GM19025 (cell line): ENCODE results near the gene GNPTG.

ENCODE experiments used
- ATAC-seq: cut with Tn5 transposase; IDR thresholded peaks from one replicate; pipeline ENCODE4 v1.9.1; 2021; ENCODE audit warnings: mild to moderate bottlenecking, low read depth, moderate library complexity; ENCODE audit not compliant: unreplicated experiment

The GNPTG gene

DNA sequence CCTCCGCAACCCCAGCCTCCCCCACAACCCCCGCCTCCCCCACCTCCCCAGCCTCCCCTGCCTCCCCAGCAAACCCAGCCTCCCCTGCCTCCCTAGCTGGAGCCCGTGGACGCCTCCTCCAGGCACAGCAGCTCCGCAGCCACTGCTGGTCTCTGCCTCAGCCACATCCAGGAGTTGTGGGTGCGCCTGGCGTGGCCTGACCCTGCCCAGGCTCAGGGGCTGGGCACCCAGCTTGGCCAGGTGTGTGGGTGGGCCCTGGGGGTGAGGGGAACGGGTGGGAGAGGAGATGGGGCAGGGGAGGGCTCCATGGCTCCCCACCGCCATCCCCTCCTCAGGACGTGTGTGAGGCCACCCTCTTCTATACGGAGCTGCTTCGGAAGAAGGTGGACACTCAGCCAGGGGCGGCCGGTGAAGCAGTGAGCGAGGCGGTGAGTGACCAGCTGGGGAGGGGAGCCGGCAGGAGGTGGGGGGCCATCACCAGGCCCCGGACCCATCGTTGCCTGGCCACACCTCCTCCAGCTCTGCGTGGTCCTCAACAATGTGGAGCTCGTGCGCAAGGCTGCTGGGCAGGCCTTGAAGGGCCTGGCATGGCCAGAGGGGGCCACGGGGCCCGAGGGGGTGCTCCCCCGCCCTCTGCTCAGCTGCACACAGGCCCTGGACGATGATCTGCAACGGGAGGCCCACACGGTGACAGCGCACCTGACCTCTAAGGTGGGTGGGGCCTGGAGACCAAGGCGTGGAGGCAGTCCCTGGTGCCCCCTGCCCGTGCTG is 5.9 kb upstream of the GNPTG start:
- no peak for ATAC-seq

DNA sequence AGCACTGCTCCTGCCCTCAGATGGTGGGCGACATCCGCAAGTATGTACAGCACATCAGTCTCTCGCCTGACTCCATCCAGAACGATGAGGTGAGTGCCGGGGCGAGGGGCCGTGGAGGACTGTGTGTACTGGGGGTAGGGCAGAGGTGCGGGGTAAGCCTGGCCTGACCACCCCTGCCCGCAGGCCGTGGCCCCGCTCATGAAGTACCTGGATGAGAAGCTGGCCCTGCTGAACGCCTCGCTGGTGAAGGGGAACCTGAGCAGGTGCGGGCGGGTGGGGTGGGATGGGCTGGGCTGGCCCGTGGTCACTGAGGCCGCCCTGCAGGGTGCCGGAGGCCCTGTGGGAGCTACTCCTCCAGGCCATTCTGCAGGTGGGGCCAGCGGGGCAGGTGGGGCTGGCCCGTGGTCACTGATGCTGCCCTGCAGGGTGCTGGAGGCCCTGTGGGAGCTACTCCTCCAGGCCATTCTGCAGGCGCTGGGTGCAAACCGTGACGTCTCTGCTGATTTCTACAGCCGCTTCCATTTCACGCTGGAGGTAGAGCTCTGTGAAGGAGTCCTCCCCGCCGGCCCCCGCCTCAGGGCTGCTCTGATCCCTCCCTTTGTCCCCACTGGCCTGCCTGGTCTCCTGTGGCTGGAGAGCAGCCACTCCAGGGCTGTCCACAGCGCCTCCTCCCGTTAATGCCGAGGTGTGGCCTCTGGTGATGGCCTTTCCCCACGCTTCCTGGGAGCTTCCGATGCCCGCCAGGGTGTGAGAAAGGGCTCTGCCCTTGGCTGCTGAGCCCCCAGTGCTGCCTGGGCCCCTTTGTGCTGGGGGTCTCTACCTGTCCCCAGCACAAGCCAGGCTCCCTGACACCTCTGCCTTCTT is 5.1 kb upstream of the GNPTG start:
- no peak for ATAC-seq

DNA sequence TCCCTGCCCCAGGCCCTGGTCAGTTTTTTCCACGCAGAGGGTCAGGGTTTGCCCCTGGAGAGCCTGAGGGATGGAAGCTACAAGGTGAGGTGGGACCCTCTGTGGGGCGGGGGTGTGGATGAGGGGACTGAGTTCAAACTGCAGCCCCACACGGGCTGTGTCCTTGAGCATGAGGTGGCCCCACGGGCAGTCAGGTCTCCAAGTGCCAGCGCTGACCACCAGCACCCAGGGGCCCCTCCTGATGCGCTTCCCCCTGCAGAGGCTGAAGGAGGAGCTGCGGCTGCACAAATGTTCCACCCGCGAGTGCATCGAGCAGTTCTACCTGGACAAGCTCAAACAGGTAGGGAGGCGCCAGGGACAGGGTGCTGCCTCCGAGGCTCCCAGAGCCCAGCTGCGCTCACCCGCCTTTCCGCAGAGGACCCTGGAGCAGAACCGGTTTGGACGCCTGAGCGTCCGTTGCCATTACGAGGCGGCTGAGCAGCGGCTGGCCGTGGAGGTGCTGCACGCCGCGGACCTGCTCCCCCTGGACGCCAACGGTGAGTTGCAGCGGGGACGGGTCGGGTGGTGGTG is 4.4 kb upstream of the GNPTG start:
- no peak for ATAC-seq

DNA sequence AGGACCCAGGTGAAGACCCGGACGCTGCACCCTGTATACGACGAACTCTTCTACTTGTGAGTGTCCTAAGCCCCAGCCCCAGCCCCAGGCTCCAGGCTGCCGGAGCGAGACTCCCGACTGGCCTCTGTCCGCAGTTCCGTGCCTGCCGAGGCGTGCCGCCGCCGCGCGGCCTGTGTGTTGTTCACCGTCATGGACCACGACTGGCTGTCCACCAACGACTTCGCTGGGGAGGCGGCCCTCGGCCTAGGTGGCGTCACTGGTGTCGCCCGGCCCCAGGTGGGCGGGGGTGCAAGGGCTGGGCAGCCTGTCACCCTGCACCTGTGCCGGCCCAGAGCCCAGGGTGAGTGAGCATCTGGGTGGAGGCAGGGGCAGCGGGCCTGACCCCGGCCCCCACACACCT is 3.8 kb upstream of the GNPTG start:
- no peak for ATAC-seq

DNA sequence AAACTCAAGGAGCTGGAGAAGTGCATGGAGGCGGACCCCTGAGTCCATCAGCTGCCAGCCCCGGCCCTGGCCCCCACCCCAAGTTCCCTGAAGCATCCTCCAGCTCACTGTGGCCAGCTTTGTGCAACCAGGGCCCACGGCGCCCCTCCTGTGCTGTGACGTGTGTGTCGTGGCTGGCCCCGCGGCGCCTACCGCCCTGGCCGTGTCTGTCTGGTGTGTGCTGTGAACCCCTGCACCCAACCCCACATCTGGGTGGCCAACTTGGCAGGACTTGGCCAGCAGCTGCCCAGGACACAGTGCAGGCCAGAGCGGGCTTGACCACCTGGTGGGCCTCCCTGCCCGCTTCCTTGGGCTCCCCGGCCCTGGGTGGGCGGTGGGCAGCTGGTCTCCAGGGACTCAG is 3.3 kb upstream of the GNPTG start:
- no peak for ATAC-seq

DNA sequence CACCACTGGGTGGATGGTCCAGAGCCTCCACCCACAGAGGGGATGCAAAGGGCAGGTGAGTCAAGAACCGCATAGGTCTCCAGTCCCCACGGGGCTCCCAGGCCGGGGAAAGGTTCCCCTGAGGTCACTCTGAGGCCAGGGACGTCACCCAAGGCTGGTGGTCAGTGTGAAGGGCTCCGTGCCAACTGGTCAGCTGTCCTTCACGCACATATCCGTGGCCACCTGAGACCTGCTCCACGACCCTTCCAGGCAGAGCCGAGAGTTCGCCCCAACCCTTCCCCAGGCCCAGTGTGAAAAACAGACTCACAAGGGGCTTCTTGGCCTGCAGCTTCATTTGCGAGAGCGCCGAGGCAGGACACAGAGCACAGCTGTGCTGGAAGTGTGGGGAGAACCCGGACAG is 2.8 kb upstream of the GNPTG start:
- ATAC-seq, result no peak

DNA sequence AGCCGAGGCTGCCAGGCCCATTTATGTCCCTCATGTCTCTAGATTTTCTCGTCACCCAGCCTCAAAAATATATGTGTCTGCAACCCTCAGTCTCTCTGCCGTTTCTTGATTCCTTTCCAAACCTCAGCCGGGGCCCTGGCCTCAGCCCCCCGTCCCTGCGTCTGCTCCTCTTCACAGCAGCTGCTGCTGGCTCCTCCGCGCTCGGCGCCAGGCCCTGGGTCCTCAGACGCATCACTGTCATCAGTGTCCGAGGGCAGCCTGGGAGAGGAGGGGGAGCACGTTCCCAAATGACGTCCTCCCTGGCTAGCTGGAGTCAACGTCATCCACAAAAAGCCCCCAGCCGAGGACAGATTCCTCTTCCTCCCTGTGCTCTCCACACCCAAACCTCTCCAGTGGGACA is 2.4 kb upstream of the GNPTG start:
- ATAC-seq, result no peak

DNA sequence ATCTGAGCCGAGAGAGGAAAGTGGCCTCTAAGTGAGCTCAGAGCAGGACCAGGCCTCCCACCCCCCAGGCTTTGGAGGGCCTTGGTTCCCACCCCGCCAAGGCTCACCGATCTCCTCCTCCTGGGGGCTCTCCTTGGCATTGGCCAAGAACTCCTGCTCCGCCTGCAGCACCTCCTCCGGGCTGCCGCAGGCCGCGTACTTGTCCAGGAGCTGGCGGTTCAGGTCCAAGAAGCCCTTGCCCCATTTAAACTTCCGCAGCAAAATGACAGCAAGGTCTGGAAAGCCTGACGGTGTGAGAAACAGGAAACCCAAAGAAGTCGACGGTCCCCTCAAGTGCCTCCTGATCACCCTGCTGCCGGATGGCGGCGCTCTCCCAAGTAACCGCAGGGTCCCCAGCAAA is 1.8 kb upstream of the GNPTG start:
- no peak for ATAC-seq

DNA sequence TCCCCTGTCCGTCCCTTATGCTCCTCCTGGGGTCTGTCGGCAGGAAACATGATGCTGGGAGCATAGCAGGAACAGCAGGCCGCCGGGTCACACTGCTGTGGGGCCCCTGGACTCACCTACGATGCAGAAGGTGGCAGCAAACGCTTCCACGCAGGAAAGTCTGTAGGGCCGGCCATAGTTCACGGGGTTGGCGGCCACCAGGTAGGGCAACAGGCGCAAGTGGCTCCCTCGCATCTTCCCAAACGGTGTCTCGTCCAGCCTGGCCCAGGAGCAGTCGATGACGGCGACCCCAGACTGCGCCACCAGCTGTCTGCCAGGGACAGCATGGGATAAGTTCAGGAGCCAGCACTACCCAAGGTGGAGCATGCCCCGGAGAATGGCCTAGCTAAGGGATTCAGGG is 1.0 kb upstream of the GNPTG start:
- ATAC-seq, result no peak

DNA sequence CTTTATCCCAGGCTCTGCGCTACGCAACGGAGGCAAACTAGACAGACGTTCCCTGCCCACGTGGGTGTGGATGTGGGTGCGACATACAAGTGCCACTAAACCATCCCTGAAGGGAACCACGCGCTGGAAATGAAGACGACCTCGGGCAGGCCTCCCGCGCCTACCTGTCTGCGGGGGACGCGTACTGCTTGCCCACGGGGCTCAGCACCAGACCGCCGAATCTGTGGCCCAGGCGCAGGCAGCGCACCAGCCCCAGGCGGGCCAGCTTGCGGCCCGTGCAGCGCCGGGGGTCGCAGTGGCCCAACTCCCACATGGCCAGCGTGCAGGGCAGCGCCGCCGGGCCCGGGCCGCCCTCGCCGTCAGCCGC is 533 bp upstream of the GNPTG start:
- ATAC-seq, result peak; percentile 12

DNA sequence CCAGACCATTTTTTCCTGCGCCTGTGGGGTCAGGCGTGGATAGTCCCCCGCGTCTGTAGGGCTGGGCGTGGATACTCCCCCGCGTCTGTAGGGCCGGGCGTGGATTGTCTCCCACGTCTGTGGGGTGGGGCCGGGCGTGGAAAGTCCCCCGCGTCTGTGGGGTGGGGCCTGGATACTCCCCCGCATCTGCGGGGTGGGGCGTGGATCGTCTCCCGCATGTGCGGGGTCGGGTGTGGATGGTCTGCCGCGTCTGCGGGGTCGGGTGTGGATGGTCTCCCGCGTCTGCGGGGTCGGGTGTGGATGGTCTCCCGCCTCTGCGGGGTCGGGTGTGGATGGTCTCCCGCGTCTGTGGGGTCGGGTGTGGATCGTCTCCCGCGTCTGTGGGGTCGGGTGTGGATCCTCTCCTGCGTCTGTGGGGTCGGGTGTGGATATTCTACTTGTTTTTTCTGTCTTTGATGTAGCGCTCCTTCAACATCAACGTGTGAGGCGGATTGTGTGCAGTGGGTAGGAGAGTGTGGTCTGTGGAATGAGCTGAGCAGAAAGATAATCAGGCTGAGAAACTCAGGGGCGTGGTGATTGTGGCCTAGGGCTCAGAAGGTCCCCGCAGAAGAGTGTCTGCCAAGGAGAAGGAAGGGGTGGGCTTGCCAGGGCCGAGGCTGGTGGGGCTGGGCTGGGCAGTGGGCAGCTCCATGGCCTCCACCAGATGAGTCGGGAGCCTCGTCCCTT is 3.2 kb downstream of the GNPTG start:
- no peak for ATAC-seq

DNA sequence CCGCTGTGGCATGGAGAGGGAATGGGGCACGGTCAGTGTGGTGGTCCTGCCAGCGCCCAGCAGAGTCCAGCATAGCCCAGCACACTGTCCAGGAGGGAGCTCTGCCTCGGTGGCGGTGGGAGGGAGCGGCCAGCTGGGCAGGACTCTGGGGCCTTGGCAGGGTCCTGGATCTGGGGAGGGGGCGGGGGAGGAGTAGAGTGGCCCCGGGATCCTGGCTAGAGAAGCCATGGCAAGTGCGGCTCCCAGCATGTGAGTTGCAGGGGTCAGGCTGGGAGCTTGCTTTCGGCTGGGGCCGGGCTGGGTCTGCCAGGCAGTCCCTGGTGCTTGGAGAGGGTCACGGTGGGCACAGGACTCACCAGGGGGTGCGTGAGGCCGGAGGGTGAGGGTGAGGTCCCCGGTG is 3.9 kb downstream of the GNPTG start:
- ATAC-seq, result no peak

DNA sequence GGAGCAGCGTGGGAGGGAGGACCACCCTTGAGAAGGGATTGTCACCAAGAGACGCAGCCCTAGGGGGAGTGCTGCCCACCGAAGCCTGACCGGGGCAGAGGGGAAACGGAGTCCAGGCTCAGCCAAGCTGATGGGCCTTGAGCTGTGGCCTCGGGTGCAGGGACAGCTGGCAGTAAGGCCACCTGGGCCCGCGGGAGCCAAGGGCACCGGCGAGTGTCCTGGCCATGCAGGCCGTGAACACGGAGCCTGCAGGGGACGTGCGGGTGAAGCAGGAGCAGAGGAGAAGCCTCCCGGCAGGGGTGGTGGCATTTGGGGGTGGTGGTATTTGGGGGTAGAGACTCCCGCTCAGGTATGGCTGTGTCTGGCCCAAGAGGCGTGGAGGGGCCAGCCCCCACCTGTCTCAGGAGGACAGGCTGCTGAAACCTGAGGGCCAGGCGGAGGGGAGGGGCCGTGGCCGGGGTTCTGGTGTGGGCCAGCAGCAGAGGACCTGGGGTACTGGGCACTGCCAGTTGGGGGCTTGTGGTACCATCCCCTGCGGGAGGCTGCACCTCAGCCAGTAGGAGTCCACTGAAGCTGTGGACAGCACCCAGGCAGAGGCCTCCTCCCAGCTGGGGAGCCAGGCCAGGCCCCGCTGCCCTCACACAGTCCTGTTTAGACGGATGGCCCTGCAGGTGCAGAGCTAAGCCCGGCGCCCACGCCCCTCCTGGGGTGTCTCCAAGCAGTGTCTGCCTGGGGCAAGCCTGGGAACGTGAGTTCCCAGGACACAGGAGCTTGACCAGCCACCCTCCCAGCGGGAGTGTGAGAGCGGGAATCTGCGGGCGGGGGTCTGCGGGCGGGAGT is 4.5 kb downstream of the GNPTG start:
- no peak for ATAC-seq

DNA sequence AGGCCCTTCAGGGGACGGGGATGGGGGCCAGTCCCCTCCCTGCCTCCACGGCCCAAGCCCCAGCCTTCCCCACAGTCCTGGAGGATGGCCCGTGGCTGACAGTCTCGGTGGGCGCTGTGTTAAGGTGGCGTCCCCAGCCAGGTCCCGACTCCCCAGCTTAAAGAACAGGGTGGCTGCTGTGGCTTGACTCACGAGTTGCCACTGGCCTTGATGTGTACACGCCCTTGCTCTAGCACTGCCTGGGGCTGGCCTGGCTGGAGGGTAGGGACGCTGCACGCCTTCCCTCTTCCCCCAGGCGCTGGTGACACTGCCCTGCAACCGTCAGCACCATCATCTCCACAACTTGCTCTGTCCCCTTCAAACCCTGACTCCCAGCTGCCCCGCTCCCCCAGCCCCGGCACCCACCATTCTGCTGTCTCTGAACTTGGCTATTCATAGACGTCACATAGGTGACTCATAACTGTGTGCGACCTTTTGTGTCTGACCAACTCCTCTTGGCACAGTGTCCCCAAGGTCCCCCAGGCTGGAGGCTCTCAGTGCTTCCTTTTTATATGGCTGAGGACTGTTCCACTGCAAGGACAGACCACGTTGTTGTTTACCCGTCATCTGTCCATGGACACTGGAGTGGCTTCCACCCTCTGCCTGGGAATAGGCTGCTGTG is 6.3 kb downstream of the GNPTG start:
- no peak for ATAC-seq

DNA sequence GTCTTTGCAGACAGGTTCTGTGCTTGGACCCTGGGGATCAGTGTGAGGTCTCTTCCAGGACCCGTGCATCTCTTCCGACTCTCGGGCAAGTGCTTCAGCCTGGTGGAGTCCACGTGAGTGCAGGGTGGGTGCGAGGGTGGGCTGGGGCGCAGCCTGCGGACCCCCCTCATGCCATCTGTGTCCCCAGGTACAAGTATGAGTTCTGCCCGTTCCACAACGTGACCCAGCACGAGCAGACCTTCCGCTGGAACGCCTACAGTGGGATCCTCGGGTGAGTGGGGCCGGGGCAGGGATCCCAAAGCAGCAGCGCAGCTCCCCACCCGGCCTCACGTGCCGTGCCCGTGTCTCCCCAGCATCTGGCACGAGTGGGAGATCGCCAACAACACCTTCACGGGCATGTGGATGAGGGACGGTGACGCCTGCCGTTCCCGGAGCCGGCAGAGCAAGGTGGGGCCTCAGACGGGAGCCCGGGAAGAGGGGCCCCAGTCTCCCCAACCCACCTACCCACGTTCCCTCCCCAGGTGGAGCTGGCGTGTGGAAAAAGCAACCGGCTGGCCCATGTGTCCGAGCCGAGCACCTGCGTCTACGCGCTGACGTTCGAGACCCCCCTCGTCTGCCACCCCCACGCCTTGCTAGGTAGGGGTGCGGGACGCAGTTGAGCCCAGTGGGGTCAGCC is 10.1 kb downstream of the GNPTG start:
- no peak for ATAC-seq

DNA sequence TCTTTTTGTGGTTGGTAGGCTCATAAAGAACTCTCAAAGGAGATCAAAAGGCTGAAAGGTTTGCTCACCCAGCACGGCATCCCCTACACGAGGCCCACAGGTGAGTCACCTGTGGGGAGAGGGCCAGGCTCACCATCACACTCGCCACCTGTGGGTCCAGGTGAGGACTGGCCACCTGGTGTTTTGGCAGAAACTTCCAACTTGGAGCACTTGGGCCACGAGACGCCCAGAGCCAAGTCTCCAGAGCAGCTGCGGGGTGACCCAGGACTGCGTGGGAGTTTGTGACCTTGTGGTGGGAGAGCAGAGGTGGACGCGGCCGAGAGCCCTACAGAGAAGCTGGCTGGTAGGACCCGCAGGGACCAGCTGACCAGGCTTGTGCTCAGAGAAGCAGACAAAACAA is 11.1 kb downstream of the GNPTG start:
- no peak for ATAC-seq

DNA sequence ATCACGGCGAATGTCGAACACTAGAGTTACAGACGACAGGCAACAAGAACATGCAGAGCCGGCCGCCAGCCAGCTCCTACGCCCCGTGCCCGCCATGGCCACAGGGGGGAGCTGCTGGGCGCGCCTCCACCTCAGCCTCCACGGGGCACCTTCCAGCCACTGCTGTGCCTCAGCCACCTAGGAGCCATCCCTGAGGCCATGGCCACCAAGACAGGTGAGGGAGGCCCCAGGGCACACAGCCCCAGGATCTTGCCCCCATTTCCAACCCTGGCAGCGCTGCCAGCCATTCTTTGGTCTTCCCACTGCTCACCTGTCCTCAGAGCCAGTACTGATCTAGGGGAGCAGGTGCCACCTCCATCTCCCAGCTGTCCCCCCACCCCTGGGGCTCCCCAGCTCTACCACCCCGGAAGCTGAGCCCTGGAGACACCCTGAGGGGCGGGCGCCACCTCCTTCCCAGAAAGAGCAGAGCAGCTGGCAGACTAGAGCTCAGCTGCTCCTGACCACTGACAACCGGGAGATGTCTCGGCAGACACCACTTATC is 11.8 kb downstream of the GNPTG start:
- no peak for ATAC-seq

DNA sequence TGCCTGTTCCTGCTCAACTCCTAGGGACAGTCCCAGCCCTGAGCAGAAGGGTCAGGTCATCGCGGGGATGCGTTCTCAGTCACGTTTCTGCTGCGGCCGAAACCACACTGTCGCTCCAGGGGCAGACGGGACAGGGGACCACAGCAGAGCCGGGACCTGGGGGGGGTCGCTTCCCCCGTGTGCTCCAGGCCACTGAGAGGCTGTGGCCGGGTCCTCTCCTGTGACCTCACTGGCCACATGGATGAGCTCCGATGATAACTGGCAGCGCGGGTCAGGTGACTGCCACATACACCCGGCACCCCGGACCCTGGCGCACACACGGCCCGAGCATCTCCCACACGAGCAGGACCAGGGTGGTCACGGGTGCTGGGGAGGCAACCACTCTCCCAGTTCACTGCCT is 12.8 kb downstream of the GNPTG start:
- ATAC-seq, result no peak
